Measurements from ENCODE around the gene ZNF394.

Gene ZNF394

DNA sequence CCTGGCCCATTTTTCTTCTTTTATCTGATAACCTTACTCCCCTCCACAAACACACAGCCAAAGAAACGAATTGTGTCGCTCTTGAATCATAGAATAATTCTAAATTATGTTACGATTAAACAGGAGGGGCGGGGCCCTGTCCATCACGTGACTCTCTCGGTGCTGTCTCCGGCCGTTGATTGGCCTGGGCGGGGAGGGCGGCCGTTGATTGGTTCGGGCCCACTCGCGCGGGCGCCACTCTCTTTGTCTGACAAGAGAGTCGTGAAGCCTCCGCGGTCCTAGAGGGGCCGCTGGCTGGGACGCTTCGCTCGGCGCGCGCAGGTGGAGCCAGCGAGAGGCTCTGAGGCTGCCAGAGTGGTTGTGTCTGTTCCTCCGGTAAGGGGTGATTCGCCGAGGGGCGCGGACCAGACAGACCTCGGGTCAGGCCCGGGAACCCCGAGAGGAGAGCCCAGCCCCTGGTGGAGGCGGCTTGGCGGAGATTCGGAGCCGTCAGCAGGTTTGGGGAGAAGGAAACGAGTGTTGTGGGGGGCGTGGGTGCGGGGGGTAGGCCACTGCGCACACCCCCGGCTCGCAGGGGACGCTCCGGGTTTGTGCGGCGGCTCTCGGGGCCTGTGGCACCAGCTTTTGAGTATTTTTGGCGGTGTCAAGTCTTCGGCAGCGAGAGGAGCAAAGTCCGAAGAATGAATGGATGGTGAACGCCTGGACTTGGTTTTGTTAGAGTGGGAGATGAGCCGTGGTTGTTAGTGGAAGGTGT, 27.3 kb downstream of the ZNF394 start, which contains the start of gene ZNF789:
ZNF789 (plus strand) TSS at position 330 of the 754 bp plus-strand sequence. CDS start 3,567 bp downstream, outside the sequence.
- peak; percentile 98 for DNase-seq (ENCODE audit: low spot score)
- Histone ChIP-seq H3K4me3 (peak within 1 kb of the TSS; percentile 83), H3K27ac (peak within 1 kb of the TSS; percentile 70 to 91)
- TF ChIP-seq, protein P1, sequence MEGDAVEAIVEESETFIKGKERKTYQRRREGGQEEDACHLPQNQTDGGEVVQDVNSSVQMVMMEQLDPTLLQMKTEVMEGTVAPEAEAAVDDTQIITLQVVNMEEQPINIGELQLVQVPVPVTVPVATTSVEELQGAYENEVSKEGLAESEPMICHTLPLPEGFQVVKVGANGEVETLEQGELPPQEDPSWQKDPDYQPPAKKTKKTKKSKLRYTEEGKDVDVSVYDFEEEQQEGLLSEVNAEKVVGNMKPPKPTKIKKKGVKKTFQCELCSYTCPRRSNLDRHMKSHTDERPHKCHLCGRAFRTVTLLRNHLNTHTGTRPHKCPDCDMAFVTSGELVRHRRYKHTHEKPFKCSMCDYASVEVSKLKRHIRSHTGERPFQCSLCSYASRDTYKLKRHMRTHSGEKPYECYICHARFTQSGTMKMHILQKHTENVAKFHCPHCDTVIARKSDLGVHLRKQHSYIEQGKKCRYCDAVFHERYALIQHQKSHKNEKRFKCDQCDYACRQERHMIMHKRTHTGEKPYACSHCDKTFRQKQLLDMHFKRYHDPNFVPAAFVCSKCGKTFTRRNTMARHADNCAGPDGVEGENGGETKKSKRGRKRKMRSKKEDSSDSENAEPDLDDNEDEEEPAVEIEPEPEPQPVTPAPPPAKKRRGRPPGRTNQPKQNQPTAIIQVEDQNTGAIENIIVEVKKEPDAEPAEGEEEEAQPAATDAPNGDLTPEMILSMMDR (IDR thresholded peaks at IDR 0.05) = no peak

DNA sequence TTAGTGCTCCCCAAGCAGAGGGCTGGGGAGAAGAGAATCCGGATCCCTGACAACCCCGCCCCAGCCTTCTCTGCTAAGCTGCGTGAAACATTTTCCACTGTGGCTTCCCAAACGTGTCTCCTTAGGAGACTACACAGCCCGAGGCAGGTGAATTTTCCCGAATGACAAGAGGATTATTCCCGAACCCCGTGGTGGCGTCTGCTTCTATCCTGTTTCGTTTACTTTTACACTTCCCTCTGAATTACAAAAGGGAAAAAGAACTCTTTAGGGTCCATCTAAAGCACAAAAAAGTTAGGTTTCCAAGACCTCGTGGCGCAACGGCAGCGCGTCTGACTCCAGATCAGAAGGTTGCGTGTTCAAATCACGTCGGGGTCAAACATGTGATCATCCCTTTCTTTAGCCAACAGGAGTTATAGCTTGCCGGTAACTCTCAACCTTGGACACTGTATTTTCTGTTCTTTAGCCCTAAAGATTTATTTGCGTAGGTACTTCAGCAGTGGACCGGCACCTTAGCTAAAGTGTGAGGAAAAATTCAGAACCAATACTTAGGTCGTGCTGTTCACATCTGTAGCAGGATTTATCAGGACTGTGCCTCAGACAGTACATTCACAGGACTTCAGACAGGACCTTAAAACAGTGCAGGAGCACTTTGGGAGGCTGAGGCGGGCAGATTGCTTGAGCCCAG, 30.6 kb downstream of the ZNF394 start:
- TF ChIP-seq, protein P1 (IDR thresholded peaks at IDR 0.05) = no peak
- DNase-seq (ENCODE audit: low spot score) = no peak
- H3K4me3 ChIP-seq = no peak overlapping the region
- no peak overlapping the region for H3K27ac ChIP-seq

DNA sequence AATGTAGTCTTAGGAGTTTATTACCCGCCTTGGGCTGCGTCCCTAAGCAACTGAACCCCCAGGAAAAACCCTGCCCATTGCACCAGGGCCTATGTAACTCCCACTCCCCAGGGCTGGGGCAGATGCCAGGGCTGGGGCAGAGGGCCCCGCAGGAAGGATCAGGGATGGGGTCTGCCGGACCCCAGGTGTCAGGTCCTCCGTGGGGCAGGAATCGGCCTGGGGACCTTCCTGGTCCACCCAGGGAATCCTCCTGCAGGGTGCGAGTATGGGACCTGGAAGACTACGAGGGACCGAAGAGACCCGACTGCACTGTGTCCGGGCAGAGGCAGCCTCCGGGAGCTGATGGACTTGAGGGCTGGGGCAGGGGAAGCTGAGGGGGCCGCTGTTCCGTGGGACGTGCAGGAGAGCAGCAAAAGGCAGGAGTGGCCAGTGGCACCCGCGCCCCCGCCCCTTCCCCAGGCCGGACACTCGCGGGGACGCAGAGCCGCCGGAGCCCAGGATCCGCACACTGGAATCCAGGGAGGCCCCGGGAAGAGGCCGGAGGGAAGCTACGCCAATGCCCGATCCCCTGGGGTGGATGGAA, 31.7 kb downstream of the ZNF394 start:
- H3K4me3 ChIP-seq = no peak overlapping the region
- TF ChIP-seq, protein P1 (IDR thresholded peaks at IDR 0.05) = no peak

DNA sequence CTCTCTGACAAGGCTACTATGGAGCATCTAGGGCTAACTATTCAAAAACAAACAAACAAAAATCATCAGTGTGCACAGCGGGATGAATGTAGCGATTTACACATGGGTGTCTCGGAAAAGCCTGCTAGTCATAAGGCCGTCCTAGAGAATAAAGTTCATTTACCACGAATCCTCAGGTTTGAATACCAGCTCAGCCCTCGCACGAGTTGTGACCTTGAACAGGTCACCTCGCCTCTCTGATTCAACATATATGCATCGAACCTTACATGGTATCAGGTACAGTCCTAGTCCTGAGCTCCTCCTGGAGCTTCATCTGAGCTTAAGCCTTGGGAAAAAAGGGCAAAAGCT, 34.7 kb downstream of the ZNF394 start:
- Histone ChIP-seq H3K4me3 (peak overlapping the region; percentile 83), H3K27ac (peak overlapping the region; percentile 79 to 84)
- TF ChIP-seq, protein P1 (IDR thresholded peaks at IDR 0.05) = no peak
- no peak for DNase-seq (ENCODE audit: low spot score)

More for the DNA sequence above, 31.7 kb downstream of the ZNF394 start:
- no peak for DNase-seq (ENCODE audit: low spot score)
- H3K27ac ChIP-seq = no peak overlapping the region

DNA sequence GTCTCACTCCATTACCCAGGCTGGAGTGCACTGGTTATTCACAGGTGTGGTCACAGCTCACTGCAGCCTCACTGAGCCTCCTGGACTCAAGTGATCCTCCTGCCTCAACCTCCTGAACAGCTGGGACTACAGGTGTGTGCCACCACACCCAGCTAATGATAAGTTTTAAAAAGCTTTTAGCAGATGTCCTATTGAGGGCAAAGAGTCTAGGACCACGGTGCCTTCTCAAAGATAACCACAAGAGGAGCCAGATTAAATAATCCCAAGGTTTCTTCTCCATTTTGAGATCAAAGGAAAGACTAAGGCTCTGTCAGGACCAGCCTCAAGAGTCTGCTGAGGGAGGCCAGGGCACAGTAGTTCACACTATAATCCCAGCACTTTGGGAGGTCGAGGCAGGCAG, 38.9 kb downstream of the ZNF394 start:
- Histone ChIP-seq H3K27ac (no peak overlapping the region), H3K4me3 (no peak overlapping the region)
- no peak for DNase-seq (ENCODE audit: low spot score)
- TF ChIP-seq, protein P1 (IDR thresholded peaks at IDR 0.05) = no peak

DNA sequence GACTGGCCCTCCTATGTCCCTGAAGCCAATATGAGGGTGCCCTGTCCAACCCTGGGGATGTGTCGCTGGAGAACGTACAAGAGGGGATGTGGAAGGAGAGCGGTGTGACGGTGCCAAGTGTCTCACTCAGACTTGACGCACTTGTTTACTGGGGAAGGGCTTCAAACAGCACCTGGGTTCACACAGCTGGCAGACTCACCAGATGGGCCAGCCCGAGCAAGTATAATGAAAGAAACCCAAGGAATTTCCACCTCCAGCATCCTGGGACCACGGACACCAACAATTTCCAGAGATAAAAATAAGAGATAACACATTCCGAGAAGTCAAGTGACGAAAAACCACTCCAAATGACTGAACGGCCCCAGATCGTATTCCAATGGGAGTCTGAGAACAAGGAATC, 39.4 kb downstream of the ZNF394 start:
- H3K27ac ChIP-seq = no peak overlapping the region
- no peak overlapping the region for H3K4me3 ChIP-seq
- DNase-seq (ENCODE audit: low spot score) = no peak
- TF ChIP-seq, protein P1 (IDR thresholded peaks at IDR 0.05) = no peak

Measured in coronary artery (tissue), 2 donors.